ENCODE results near the gene TBX10.

- TF ChIP-seq EZH2phosphoT487 (conservative IDR thresholded peaks at IDR 0.05; ENCODE audit: low read length) (no peak), CTCF (IDR thresholded peaks at IDR 0.05; ENCODE audit: insufficient read depth, low read length, poor library complexity, severe bottlenecking) (no peak)
These were observed 24.1 kb upstream of the TBX10 start for GRCh38 chr11:67663532-67664212.
